GM18858 (cell line): ENCODE results near the gene CCNK.

Source experiments
- ATAC-seq: cut with Tn5 transposase; IDR thresholded peaks from one replicate; pipeline ENCODE4 v1.9.1; 2021; ENCODE audit not compliant: unreplicated experiment

CCNK gene

DNA sequence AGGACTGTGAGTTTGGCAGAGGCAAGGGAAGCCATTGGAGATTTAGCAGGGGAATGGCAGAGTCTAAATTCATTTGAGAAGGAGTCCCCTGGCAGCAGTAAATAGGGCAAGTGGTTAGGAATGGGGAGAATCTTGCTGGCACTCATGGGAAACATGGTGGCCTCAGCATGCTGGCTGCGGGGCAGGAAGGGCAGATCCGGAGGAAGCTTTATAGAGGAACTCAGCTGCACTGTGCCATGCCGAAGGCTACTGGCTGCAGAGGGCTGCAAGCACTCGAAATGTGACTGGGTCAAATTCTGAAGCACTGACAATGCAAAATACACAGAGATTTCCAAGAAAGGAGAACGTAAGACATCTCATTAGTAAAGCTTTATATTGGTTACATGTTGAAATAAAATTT is 23.9 kb downstream of the CCNK start:
- ATAC-seq = no peak

DNA sequence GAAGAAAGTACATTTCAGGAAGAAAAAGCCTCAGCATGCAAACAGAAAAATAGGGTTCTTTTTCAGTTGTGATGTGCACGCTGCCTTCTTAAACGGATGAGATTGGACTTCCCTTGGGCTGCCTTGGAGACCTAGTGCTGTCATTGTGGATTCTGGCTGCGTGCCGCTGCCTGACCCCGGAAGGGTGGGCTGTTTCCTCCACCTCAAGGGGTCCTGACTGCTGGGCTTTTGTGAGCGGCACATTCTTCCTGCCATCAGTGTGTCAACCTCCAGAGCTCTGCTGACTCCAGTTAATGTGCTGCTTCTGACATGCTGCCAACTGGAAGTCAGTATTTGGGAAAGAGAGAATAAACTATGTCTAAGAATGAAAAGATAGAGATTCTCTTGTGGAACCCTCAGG is 25.1 kb downstream of the CCNK start:
- no peak for ATAC-seq

DNA sequence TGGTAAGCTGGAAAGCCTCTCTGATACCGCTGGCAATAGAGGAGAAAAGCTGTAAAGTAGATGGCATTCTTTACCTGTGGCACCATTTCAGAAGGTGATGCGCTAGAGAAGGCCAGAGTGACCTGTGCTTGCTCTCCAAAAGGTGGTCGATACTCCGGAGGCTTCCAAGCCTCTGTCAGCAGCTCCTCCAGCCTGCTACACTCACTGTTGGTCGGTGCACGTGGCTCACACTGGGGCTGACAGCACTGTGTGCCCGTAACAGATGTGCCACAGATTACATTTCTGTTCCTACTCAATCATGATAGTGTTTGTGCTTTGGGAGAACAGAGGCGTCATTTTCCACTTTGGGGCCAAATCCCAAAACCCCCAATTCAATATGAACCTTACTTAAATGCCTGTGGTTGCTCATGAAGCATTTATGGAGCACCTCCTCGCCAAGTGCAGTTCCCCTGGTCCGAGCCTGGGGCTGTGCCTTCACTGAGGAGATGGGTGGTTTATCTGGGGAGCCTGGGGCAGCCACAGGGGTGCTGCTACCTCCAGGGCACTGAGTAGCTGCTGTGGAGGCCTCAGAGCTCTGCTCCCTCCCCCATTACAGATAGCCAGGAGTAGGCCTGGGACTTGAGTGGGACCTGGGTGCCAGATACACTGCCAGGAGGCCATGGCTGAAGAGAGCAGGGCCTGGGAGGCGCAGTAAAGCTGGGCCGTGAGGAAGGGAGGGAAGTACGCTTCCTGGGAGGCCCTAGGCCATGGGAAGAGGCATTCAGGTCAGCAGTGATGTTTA is 26.8 kb downstream of the CCNK start:
- ATAC-seq = no peak

DNA sequence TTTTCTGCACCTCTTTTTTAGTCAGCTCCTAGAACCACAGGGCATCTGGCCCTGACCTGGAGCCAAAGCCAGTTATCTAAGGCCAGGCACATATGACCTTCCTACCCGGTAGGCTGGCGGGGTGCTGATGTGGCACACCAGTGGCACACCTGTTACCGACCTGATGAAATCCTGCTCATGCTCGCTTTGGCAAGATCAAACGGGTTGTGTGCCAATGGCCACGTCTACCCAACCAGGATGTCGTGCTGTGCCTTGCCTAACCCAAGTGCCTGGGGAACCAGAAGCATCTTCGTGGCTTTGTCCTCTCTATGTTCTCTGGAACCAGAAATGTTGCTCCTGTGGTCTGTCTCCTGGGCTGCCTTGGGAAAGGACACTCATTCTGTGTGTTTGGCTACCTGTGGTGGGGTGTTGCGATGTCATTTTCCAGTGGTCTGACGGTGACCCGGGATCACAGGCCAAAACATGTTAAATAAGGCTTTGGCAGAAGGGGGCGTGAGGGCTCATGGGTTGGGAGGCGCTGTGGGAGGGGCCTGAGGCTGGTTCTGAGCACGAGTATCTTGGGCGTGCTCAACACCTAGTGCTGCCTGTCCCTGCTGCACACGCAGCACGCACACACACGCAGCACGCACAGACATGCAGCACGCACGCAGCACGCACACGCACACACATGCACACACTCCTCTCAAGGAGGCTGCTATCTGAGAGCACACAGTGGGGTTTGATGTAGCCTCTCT is 27.9 kb downstream of the CCNK start:
- ATAC-seq = no peak

DNA sequence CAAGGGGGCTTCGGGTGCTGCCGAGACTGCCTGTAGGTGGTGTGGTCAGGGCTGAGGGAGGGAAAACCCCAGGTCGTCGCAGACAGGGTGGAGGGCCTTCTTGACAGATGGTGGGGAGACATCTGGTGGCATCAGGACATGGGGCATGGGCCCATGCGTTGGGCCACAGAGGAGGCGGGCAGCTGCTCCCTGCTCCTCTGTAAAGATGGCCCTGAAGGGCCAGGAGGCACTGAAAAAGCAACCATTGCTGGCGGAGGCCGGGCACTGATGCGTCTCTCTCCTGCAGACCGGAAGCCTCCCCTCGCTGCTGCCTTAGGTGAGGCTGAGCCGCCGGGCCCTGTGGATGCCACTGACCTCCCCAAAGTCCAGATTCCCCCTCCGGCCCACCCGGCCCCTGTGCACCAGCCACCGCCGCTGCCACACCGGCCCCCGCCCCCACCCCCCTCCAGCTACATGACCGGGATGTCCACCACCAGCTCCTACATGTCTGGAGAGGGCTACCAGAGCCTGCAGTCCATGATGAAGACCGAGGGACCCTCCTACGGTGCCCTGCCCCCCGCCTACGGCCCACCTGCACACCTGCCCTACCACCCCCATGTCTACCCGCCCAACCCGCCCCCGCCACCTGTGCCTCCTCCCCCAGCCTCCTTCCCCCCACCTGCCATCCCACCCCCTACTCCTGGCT is 28.8 kb downstream of the CCNK start:
- ATAC-seq = no peak

DNA sequence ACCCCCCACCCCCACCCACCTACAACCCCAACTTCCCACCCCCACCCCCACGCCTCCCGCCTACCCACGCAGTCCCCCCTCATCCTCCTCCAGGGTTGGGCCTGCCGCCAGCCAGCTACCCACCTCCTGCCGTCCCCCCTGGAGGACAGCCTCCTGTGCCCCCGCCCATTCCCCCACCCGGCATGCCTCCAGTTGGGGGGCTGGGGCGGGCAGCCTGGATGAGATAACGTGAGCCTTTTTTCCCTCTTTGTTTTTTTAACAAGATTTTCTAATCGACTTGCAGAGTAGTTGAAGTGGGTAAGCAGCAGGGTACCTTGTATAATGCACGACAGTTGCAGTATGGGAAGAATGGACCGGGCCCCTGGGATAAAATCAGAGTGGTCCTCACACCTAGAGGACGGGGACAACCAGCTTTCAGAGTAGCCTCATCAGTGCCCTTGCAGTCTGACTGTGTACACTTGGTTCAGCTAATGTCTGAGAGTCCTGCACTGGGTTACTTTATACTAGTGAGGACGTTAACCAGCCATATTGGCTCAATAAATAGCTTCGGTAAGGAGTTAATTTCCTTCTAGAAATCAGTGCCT is 29.4 kb downstream of the CCNK start:
- ATAC-seq = no peak

DNA sequence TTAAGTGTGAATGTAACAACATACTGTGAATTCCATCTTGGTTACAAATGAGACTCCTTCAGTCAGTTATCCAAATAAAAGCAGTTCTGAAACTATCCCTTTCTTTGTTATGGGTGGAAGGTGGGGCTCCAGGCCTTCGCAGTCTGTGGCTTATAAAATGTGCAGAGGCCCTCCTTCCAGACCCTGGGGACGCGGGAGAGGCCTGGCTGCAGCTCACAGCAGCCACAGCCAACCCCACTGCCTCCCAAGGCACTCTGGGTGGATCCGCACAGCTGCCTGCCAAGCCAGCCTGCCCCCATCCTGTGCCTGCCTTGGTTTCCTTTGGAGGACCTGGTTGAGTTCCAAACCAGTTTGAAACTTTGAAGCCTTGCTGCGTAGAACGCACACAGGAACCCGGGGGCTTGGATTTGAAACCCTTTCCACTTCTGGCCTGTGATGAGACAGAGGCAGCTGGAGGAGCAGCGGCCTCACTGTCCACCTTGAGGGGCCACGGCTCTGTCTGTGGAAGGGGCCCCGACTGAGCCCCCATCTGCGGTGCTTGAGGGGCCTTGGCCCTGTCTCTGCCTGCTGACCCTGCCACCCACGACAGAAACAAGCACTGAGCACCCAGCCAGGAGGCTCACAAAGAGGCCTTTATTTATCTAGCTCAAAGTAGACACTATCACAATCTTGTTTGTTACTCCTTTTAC is 30.4 kb downstream of the CCNK start:
- ATAC-seq = no peak

DNA sequence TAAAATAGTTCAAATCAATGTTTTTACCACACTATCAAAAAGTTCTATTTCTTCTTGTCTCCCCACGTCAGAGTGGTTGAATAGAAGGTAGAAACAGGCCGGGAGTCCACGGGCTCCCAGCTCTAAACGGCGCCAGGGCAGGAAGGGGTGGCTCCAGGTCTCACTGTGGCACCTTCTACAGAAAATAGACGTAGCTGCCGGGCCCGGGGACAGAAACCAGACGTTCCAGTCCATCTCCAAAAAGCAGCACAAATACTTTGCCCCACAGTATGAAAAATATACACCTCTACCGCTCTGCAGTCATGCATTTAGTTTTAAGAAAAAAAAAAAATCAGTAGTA is 30.9 kb downstream of the CCNK start:
- ATAC-seq = no peak

DNA sequence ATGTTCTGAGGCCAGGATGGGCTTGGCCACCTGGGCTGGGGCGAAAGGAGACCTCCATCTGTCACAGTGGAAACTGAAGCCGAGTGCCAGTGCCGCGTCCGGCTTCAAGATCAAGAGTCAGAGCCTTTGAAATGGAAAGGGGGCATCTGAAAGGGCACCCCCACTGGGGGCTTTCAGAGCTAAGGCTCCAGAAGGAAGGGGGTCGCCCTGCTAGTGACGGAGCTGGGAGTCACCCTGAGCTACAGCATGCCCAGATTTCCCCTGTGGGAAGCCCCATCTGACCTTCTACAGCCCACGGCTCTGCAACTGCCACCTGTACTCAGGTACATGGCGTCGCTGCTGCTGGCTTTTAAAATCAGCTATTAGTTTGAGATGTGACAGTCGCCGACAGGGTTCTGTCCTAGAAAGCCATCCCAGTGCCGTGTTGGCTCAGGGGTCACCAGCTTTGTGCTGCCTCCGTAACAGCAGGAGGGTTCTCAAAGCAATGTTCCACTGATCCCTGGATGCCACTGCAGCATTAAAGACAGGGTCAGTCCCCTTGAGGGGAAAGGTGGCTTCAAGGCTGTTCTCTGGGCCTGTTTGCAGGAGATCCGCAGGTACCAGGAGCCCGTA is 31.5 kb downstream of the CCNK start:
- no peak for ATAC-seq

DNA sequence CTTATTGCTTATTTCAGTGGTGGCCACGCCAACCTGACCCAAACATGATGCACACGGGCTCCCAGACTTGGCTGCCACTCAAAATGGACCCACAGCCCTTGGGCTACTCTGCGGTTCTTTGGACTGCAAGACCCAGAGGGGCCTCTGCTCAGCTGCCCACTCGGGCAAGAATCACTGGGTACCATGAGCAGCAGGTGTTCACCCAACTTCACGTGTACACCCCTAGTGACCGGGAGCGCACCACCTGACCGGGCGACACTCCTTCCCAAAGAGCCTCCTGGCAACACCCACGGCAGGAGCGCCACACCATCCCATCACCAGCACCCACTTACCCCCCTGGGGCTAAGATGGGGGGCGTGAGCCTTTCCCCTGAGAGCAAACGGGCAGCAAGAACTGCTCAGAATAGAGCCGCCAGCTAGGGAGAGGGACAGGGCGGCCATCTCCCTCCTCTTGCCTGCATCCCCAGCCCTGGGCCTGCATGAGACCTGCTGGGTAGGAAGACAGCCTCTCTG is 32.0 kb downstream of the CCNK start:
- no peak for ATAC-seq

DNA sequence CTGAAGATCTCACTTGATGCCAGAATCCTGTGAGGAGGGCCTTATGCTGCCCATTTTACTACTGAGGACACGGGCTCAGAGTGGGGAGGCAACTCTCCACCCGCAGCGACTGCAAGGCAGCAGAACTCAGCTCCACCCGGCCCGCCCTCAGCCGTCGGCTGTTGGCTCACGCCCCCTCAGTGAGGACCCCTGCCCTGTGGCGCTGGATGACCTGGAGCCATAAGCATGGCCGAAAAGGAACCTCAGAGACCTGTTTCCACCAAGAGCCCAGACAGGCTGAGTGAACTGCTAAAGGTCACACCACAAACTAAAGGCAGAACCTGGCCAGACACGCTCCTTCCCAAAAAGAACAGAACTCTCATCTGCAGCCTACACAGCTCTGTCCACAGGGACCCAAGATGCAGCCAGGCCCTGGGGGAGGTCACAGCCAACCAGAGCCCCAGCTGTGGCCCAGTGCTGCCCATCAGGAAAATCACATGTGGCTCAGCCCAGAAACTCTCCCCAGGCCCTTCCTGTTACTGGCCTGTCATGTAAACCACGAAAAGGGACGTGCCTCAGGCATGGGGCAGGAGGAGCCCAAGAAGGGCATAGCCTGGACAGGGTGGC is 32.8 kb downstream of the CCNK start:
- no peak for ATAC-seq

DNA sequence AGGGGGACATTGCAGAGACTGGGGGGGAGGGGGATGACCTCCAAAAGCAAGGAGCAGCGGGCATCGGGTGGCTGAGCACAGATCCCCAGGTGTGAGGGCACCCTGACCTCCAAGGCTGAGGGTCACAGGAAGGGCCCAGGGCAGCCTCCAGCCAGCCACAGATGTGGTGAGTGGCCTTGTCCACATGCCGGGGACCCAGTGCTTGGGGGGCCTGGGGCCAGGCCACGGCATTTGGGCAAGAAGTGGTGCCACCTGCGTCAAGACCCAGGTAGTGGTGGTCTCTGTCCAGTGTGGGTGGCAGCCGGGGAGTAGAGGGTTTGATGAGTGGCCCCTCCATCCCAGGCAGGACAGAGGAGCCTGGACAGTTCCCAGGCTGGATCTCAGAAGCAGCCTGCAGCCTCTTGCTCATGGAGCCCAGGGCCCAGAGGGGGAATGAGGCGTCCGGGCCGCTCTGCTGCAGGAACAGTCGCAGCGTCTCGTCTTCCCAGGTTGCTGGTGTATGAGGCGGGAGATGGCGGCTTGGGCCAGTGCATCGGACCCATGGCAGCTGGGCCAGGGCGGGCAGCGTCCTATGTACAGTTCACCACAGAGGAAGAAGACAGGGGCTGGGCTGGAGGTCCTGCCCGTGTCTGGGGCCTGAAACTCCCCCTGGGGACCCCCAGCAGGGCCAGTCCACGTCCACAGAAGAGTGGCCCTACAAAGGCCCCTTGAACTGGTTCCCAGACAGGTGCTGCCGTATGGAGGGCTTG is 33.5 kb downstream of the CCNK start:
- no peak for ATAC-seq

DNA sequence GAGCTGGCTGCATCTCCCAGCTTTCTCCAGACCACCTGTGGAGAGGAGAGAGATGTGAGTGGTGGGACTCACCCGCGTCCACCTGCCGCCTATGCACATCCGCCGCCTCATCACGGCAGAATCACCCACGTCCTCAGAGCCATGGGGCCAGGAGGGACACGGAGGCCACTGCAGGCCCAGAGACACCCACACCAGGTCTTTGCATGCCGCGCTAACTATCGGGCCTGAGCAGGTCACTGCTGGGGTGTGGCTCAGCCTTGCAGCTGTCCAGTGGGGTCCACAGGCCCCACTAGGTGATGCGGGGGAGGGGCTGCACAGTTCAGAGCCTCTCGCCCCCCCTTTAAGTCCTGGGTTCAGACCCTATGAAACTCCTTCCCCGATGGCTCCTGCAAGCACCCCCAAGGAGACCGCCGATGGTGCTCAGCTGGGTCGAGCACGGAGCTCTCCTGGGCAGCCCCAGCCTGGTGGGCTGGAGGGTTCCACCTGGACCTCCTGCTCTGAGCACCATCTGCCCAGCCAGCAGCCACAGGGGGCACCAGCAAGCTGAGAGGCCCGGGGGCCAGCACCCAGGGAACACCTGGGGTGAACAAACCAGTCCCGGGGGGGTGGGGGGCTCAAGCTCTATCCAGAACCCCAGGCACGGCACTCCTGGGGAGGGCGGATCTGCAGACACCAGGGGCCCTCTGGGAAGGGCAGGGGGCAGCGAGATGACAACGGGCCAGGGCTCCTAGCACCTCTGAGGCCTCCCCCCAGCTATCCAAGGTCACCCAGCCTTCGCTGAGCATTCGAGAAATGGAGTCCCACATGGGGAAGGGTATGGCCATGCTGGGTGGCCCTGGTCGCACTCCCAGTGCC is 34.3 kb downstream of the CCNK start:
- ATAC-seq = no peak

DNA sequence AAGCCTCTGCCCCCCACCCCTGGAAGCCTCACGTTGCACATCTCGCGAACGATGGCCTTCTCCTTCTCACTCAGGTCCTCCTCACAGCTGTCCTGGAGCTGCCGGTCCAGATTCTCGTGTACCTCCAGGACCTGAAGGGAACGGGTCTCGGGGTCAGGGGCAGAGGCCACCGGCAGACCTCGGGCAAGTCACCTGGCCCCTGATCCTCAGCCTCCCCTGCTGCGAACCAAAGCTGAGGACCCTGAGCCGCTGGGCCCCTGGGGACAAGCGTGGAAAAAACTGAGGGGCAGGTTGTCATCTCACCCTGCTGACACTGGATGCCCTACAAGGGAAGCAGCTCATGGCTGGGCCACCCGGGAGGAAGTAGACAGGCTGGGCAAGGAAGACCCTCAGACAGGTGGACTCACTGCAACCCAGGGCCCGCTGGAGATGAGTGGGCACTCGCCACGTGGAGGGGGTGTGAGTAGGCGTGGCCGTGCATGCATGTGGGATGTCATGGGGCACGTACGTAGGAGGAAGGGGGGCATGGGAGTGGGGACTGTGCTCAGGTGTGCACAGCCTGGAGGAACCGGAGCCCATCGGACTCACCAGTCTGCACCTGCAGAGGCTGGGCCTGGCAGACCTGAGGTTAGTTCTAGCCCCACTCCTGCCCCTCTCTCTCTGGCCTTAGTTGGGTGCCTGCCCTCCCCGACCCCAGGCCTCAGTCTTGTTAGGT is 35.1 kb downstream of the CCNK start:
- no peak for ATAC-seq

DNA sequence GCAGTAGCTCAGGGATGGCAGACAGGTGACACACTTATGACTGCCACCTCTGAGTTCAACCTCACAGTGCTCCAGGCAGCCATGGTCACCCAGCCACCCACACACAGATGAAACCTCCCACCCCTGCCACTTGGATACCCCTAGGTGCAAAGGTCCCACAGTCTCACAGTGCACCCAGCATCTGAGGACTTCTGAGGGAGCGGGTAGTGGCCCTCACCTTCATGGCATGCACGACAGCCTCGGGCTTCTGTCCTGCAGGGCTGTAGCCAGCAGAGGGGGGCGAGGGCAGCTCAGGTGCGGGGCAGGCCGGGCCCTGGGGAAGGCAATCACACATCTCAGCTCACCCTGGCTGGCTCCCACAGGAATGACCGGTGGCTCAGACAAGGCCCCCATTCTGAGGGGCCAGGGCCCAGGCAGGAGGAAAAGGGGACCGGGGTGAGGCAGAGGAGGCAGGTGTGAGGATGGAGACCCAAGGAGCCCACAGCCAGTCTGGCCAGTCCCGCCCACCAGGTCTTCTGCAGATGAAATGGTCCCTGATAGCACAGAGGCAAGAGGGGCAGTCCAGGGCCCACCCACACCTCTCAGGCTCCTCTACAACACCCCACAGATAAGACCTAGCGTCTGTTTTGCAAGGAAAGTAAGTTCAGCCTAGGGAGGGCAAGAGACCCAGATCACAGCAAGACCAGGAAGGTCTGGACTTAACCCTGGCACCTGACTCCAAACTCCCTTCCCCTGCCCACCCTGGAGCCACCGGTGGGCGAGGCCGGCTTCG is 35.8 kb downstream of the CCNK start:
- no peak for ATAC-seq

DNA sequence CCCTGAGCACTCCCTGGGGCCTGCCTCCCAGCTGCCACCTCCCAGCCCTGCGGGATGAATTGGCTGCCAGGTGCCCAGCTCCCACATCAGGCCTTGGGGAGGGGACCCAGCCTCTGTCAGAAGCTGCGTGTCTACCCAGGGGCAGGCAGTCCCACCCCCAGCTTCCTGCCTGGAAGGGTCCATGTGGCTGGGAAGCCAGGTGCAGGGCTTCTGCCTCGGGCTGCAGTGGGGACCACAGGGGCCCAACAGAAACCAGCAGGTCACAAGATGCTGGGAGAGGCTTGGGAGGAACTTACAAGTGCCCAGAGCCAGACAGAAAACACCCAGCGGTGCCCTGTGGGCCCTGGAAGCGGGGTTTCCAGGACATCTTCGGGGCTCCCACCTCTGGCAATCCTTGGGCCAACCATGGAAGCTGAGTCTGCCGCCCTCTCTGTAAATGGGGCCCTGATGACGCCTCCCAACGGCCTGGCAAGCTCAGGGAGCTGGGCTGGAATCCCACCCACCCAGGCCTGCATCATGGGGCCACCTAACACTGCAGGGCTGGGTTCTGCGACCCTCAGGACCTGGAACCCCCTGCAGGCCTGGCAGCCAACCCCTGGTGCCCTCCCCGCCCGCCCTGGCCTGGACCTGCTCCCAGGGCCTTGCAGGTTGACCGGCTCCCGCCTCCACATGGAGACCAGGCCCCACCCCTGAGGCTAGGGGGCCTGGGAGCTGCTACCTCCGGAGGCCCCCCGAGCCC is 36.6 kb downstream of the CCNK start:
- no peak for ATAC-seq
